GM21786 (cell line): Measurements from ENCODE around the gene ORMDL3.
"Not testable (repeated sequence)": the region's sequence is repeated elsewhere in the genome, so short reads cannot be mapped to it uniquely, and the experiment has no call there.

ENCODE experiments used
- ATAC-seq: cut with Tn5 transposase; IDR thresholded peaks from one replicate; pipeline ENCODE4 v1.9.1; 2021; ENCODE audit not compliant: unreplicated experiment

Gene ORMDL3

GRCh38 chr17:39950871-39951348 lies 23.5 kb upstream of the ORMDL3 start:
- ATAC-seq = no peak

- no peak for ATAC-seq
Measured at GRCh38 chr17:39949028-39949427, 21.6 kb upstream of the ORMDL3 start.

- ATAC-seq = not testable (repeated sequence)
Measured at GRCh38 chr17:39948489-39948828, 21.1 kb upstream of the ORMDL3 start.

GRCh38 chr17:39946551-39947330 lies 19.3 kb upstream of the ORMDL3 start:
- no peak for ATAC-seq

- ATAC-seq = no peak
Measured at GRCh38 chr17:39944393-39944711, 17.0 kb upstream of the ORMDL3 start.

GRCh38 chr17:39943702-39944392 lies 16.4 kb upstream of the ORMDL3 start:
- ATAC-seq = no peak

GRCh38 chr17:39939588-39940419 lies 12.4 kb upstream of the ORMDL3 start:
- peak; percentile 58 for ATAC-seq

GRCh38 chr17:39939106-39939505 lies 11.7 kb upstream of the ORMDL3 start:
- ATAC-seq = no peak

- ATAC-seq = no peak
Measured at GRCh38 chr17:39938140-39938869, 10.9 kb upstream of the ORMDL3 start.

GRCh38 chr17:39937447-39937846 lies 10.0 kb upstream of the ORMDL3 start:
- ATAC-seq = no peak

GRCh38 chr17:39935909-39936308 lies 8.5 kb upstream of the ORMDL3 start:
- ATAC-seq = no peak

- no peak for ATAC-seq
Measured at GRCh38 chr17:39934324-39934723, 6.9 kb upstream of the ORMDL3 start.

GRCh38 chr17:39933912-39934311 lies 6.5 kb upstream of the ORMDL3 start:
- no peak for ATAC-seq

GRCh38 chr17:39929646-39930407 lies 2.4 kb upstream of the ORMDL3 start:
- ATAC-seq = no peak

- no peak for ATAC-seq
Measured at GRCh38 chr17:39928858-39929645, 1.7 kb upstream of the ORMDL3 start.

GRCh38 chr17:39927929-39928857 lies 792 bp upstream of the ORMDL3 start:
- ATAC-seq = no peak

- ATAC-seq = no peak
Measured at GRCh38 chr17:39926588-39927100, 757 bp downstream of the ORMDL3 start.

- no peak for ATAC-seq
Measured at GRCh38 chr17:39926135-39926587, 1.2 kb downstream of the ORMDL3 start.
